Natural killer cell (primary cell): Measurements from ENCODE around the gene SUMO3. TPM values are rescaled to one million over a fixed set of nuclear protein-coding genes. Genes with fewer than 3 reads are reported as not detected.

ENCODE experiments used
- ATAC-seq, 3 donors: fragments of 150-1000 bp in 2 of 3; fragments of 200-7000 bp in 1 of 3; cut with Tn5 transposase; 1 replicate in 1 of 3; 2 replicates in 2 of 3; pipeline ENCODE4 v1.10.0; 2021; ENCODE audit warnings: mild to moderate bottlenecking in 2 of 3, moderate library complexity in 2 of 3
- DNase-seq, 2 donors: peaks; one replicate each; pipeline versions ENCODE4 v3.0.0 to v3.0.0-alpha.2; 2013 to 2021; ENCODE audit warnings: mixed read lengths in 1 of 2
- H3K27ac ChIP-seq: one replicate; pipeline ENCODE4 v1.5.1; 2013; ENCODE audit warnings: mild to moderate bottlenecking, low read length
- H3K27me3 ChIP-seq: one replicate; pipeline ENCODE4 v1.6.1; 2013; ENCODE audit warnings: low read length; ENCODE audit not compliant: control insufficient read depth, insufficient read depth
- H3K36me3 ChIP-seq: one replicate; pipeline ENCODE4 v1.6.1; 2013; ENCODE audit warnings: low read length; ENCODE audit not compliant: control insufficient read depth, insufficient read depth
- H3K4me1 ChIP-seq: one replicate; pipeline ENCODE4 v1.6.1; 2013; ENCODE audit warnings: low read length; ENCODE audit not compliant: control insufficient read depth, insufficient read depth
- H3K4me3 ChIP-seq: one replicate; pipeline ENCODE4 v1.5.1; 2013; ENCODE audit warnings: low read length
- H3K9me3 ChIP-seq: one replicate; pipeline ENCODE4 v1.6.1; 2013; ENCODE audit warnings: low read length; ENCODE audit not compliant: control insufficient read depth, insufficient read depth
- H3K27ac Mint-ChIP-seq, 2 donors: one replicate each; pipeline ENCODE4 v1.8.0; 2022; ENCODE audit warnings: mild to moderate bottlenecking in 2 of 2, mixed read lengths in 2 of 2, moderate library complexity in 1 of 2
- H3K27me3 Mint-ChIP-seq, 2 donors: one replicate each; pipeline ENCODE4 v1.8.0; 2022; ENCODE audit warnings: low read depth in 2 of 2, mixed read lengths in 2 of 2
- H3K36me3 Mint-ChIP-seq: one replicate; pipeline ENCODE4 v1.8.0; 2022; ENCODE audit warnings: mixed read lengths
- H3K4me1 Mint-ChIP-seq, 2 donors: one replicate each; pipeline ENCODE4 v1.8.0; 2022; ENCODE audit warnings: mixed read lengths in 2 of 2
- H3K4me3 Mint-ChIP-seq: one replicate; pipeline ENCODE4 v1.8.0; 2022; ENCODE audit warnings: mild to moderate bottlenecking, moderate library complexity, mixed read lengths
- H3K9me3 Mint-ChIP-seq, 2 donors: one replicate each; pipeline ENCODE4 v1.8.0; 2022; ENCODE audit warnings: mixed read lengths in 2 of 2
- CTCF ChIP-seq: fragments of 200-600 bp; IDR thresholded peaks from one replicate; pipeline ENCODE4 v1.8.0; 2022; ENCODE audit warnings: antibody characterized with exemption
- WGBS: methylation state at CpG from one replicate; pipeline ENCODE4 v1.1.7; 2013; ENCODE audit warnings: missing lambda C conversion rate; ENCODE audit not compliant: insufficient coverage; 5-methylcytosine and 5-hydroxymethylcytosine counted together
- intact Hi-C: fragments of 100-400 bp; cut with micrococcal nuclease; formaldehyde crosslinking; loops from one replicate; pipeline ENCODE4 v1.14.2; 2022
- total RNA-seq, 4 donors: library from RNA; stranded (reverse); fragments of 120-200 nt in 1 of 4; gene quantifications; one replicate each; pipeline versions ENCODE4 v1.2.3 to v1.2.4, GENCODE V29; 2013 to 2022

Gene SUMO3
- total RNA-seq, result 10 to 100 TPM; 64.0 to 70.1 (median 65.2) TPM
- 48.9 TPM for total RNA-seq (2013)

- Histone ChIP-seq H3K27me3 (no peaks in the 10 kb centered on the region), H3K4me3 (peak within 1 kb of the TSS; percentile 43), H3K27ac (peak within 1 kb of the TSS; percentile 73), H3K4me1 (peaks cover 14% of the 10 kb centered on the region), H3K9me3 (peaks cover 11% of the 10 kb centered on the region), H3K36me3 (no peaks in the 10 kb centered on the region)
- intact Hi-C loops, result loop anchor here (2.0 kb wide), 1 partner anchor 57 kb away; no protein-coding TSS in a partner anchor
- Mint-ChIP-seq H3K27ac (peak within 1 kb of the TSS in 1 of 2 donors; percentile 82), H3K36me3 (peaks cover 12% of the 10 kb centered on the region), H3K4me1 (peaks cover 6 to 8% of the 10 kb centered on the region in 2 donors), H3K4me3 (peak within 1 kb of the TSS; percentile 79), H3K9me3 (peaks cover 7% of the 10 kb centered on the region in 2 donors), H3K27me3 (no peaks in the 10 kb centered on the region)
- TF ChIP-seq CTCF, result no peak
- DNase-seq (peak; percentile 93 to 95), ATAC-seq (peak; percentile 73 to 87 (median 74))
- WGBS, result under 1% methylated on average over 108 of the region's 108 CpGs
Observed at GRCh38 chr21:44817914-44818639, at the start of gene SUMO3. TSS of gene SUMO3 (minus strand) at chr21:44818062. CDS start at chr21:44817968, 94 bp downstream.

GRCh38 chr21:44867464-44867863 lies 49.6 kb upstream of the SUMO3 start:
- Mint-ChIP-seq H3K4me1 (peaks cover 74 to 76% of the 10 kb centered on the region in 2 donors), H3K36me3 (no peaks in the 10 kb centered on the region), H3K9me3 (no peaks in the 10 kb centered on the region), H3K27ac (peak overlapping the region; percentile 81 to 85), H3K4me3 (peak overlapping the region; percentile 35), H3K27me3 (no peaks in the 10 kb centered on the region)
- ATAC-seq (no peak), DNase-seq (no peak)
- whole genome bisulfite sequencing, result 94% methylated on average over 15 of the region's 15 CpGs
- Histone ChIP-seq H3K4me3 (no peak overlapping the region), H3K27ac (no peak overlapping the region), H3K9me3 (no peaks in the 10 kb centered on the region), H3K4me1 (peaks cover 64% of the 10 kb centered on the region), H3K36me3 (peaks cover 18% of the 10 kb centered on the region), H3K27me3 (no peaks in the 10 kb centered on the region)
- intact Hi-C loops, result no loop called here
- no peak for TF ChIP-seq CTCF

GRCh38 chr21:44866780-44867179 lies 48.9 kb upstream of the SUMO3 start:
- Histone ChIP-seq H3K27ac (no peak overlapping the region), H3K4me1 (peaks cover 57% of the 10 kb centered on the region), H3K36me3 (peaks cover 20% of the 10 kb centered on the region), H3K9me3 (no peaks in the 10 kb centered on the region), H3K27me3 (no peaks in the 10 kb centered on the region), H3K4me3 (no peak overlapping the region)
- no peaks in the 10 kb centered on the region for H3K27me3 Mint-ChIP-seq
- H3K4me1 Mint-ChIP-seq, result peaks cover 70 to 71% of the 10 kb centered on the region in 2 donors
- DNase-seq (no peak), ATAC-seq (no peak)
- WGBS, result 81% methylated on average over 7 of the region's 7 CpGs
- TF ChIP-seq CTCF, result no peak
- H3K36me3 Mint-ChIP-seq, result no peaks in the 10 kb centered on the region
- peak overlapping the region; percentile 35 for H3K4me3 Mint-ChIP-seq
- intact Hi-C loops, result no loop called here
- H3K9me3 Mint-ChIP-seq, result no peaks in the 10 kb centered on the region
- peak overlapping the region in 1 of 2 donors; percentile 85 for H3K27ac Mint-ChIP-seq
